ENCODE measurements around the gene DARS1. TPM values are rescaled to one million over a fixed set of nuclear protein-coding genes. Genes with fewer than 3 reads are reported as not detected.

The DARS1 gene
- polyA plus RNA-seq, 1 donor (not counting 4 experiments of a cell fraction or from before 2014, with no cell fraction given) = 129 TPM

DNA sequence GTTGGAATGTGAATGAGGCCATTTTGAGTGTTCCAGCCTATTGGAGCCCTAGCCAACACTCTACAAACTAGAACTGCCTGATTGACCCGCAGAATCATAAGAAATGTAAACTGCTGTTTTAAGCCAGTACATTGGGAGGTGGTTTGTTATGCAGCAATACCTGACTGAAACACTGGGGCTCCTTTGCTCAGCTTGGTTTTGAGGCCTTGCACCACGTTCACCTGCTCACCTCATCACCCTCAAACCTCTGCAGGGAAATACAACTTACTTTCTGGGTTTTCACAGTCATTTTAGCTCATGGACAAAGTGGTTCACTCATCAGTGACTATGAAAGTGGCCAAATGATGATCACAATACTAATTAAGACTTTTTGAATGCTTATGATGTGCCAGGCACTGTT, 10.9 kb upstream of the DARS1 start:
- Histone ChIP-seq H3K36me3 (ENCODE audit: control insufficient read depth in 2 of 2, extremely low read depth in 1 of 2, insufficient read depth in 2 of 2, low read length in 2 of 2) (no peaks in the 10 kb centered on the region), H2AFZ (ENCODE audit: control insufficient read depth, low read length) (no peak overlapping the region), H3K9me3 (ENCODE audit: control insufficient read depth, low read depth, low read length) (no peaks in the 10 kb centered on the region), H3K79me2 (ENCODE audit: control insufficient read depth, insufficient read depth, low read length) (no peaks in the 10 kb centered on the region), H3K9me1 (ENCODE audit: control insufficient read depth, extremely low read depth, insufficient read depth, low read length) (no peaks in the 10 kb centered on the region), H3K27me3 (ENCODE audit: control insufficient read depth, extremely low read depth, insufficient read depth, low read length) (no peaks in the 10 kb centered on the region), H3K4me2 (ENCODE audit: control insufficient read depth, extremely low read depth, insufficient read depth, low read depth, low read length) (no peak overlapping the region), H3K9ac (ENCODE audit: control insufficient read depth, extremely low read depth, insufficient read depth, low read length) (no peak overlapping the region), H4K20me1 (ENCODE audit: control insufficient read depth, extremely low read depth, insufficient read depth, low read length) (no peaks in the 10 kb centered on the region), H3K27ac (ENCODE audit: control insufficient read depth, insufficient read depth, low read length) (no peak overlapping the region), H3K4me3 (ENCODE audit: control insufficient read depth in 2 of 3, extremely low read depth in 1 of 3, insufficient read depth in 2 of 3, low read depth in 1 of 3, low read length in 3 of 3) (no peak overlapping the region), H3K4me1 (ENCODE audit: control insufficient read depth, extremely low read depth, insufficient read depth, low read length) (no peaks in the 10 kb centered on the region)
- DNase-seq (ENCODE audit: low read depth, low spot score) = no peak
- FAIRE-seq = no peak
- dilution Hi-C loops (cut with MboI; ENCODE audit: extremely low pct_ligation_motif_present, low sequenced_read_pairs) = no loop called here
- TF ChIP-seq, protein P1, sequence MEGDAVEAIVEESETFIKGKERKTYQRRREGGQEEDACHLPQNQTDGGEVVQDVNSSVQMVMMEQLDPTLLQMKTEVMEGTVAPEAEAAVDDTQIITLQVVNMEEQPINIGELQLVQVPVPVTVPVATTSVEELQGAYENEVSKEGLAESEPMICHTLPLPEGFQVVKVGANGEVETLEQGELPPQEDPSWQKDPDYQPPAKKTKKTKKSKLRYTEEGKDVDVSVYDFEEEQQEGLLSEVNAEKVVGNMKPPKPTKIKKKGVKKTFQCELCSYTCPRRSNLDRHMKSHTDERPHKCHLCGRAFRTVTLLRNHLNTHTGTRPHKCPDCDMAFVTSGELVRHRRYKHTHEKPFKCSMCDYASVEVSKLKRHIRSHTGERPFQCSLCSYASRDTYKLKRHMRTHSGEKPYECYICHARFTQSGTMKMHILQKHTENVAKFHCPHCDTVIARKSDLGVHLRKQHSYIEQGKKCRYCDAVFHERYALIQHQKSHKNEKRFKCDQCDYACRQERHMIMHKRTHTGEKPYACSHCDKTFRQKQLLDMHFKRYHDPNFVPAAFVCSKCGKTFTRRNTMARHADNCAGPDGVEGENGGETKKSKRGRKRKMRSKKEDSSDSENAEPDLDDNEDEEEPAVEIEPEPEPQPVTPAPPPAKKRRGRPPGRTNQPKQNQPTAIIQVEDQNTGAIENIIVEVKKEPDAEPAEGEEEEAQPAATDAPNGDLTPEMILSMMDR (optimal IDR thresholded peaks at IDR 0.05 in 1 of 3, IDR thresholded peaks at IDR 0.05 in 1 of 3, conservative IDR thresholded peaks at IDR 0.05 in 1 of 3; ENCODE audit: extremely low read depth in 1 of 3, insufficient read depth in 2 of 3, low read length in 3 of 3) = no peak
- TF ChIP-seq EZH2 (IDR thresholded peaks at IDR 0.05; ENCODE audit: low read length) = no peak

GRCh38 chr2:135994281-135994680, 8.9 kb upstream of the DARS1 start:
- H3K4me2 ChIP-seq (ENCODE audit: control insufficient read depth, extremely low read depth, insufficient read depth, low read depth, low read length) = no peak overlapping the region
- H4K20me1 ChIP-seq (ENCODE audit: control insufficient read depth, extremely low read depth, insufficient read depth, low read length) = no peaks in the 10 kb centered on the region
- H3K9ac ChIP-seq (ENCODE audit: control insufficient read depth, extremely low read depth, insufficient read depth, low read length) = no peak overlapping the region
- no peak overlapping the region for H3K4me3 ChIP-seq (ENCODE audit: control insufficient read depth in 2 of 3, extremely low read depth in 1 of 3, insufficient read depth in 2 of 3, low read depth in 1 of 3, low read length in 3 of 3)
- H3K4me1 ChIP-seq (ENCODE audit: control insufficient read depth, extremely low read depth, insufficient read depth, low read length) = no peaks in the 10 kb centered on the region
- no peaks in the 10 kb centered on the region for H3K36me3 ChIP-seq (ENCODE audit: control insufficient read depth in 2 of 2, extremely low read depth in 1 of 2, insufficient read depth in 2 of 2, low read length in 2 of 2)
- no peaks in the 10 kb centered on the region for H3K27me3 ChIP-seq (ENCODE audit: control insufficient read depth, extremely low read depth, insufficient read depth, low read length)
- H2AFZ ChIP-seq (ENCODE audit: control insufficient read depth, low read length) = no peak overlapping the region
- dilution Hi-C loops (cut with MboI; ENCODE audit: extremely low pct_ligation_motif_present, low sequenced_read_pairs) = no loop called here
- no peaks in the 10 kb centered on the region for H3K9me3 ChIP-seq (ENCODE audit: control insufficient read depth, low read depth, low read length)
- no peaks in the 10 kb centered on the region for H3K9me1 ChIP-seq (ENCODE audit: control insufficient read depth, extremely low read depth, insufficient read depth, low read length)
- DNase-seq (ENCODE audit: low read depth, low spot score) (no peak), FAIRE-seq (no peak)
- TF ChIP-seq, protein P1 (optimal IDR thresholded peaks at IDR 0.05 in 1 of 3, IDR thresholded peaks at IDR 0.05 in 1 of 3, conservative IDR thresholded peaks at IDR 0.05 in 1 of 3; ENCODE audit: extremely low read depth in 1 of 3, insufficient read depth in 2 of 3, low read length in 3 of 3) = no peak
- no peak for TF ChIP-seq EZH2 (IDR thresholded peaks at IDR 0.05; ENCODE audit: low read length)
- no peak overlapping the region for H3K27ac ChIP-seq (ENCODE audit: control insufficient read depth, insufficient read depth, low read length)
- H3K79me2 ChIP-seq (ENCODE audit: control insufficient read depth, insufficient read depth, low read length) = no peaks in the 10 kb centered on the region

All from keratinocyte (primary cell).